NCI-H2196 (cell line): ENCODE data around the gene XDH.
A peak's percentile ranks its signal among the peaks of the same experiment; 100 is the strongest.

Source experiments
- DNase-seq: peaks from one replicate; lab custom pipeline; 2025; ENCODE audit not compliant: unreplicated experiment; lab: John Stamatoyannopoulos, UW

XDH gene

GRCh38 chr2:31414601-31415241, at the start of gene XDH:
Gene XDH (minus strand): TSS chr2:31414742. CDS start chr2:31414666, 76 bp downstream.
- peak; percentile 63 for DNase-seq

GRCh38 chr2:31457651-31458050, 43.1 kb upstream of the XDH start:
- no peak for DNase-seq

GRCh38 chr2:31446848-31447247, 32.3 kb upstream of the XDH start:
- no peak for DNase-seq

GRCh38 chr2:31442376-31442775, 27.8 kb upstream of the XDH start:
- DNase-seq: no peak

- DNase-seq: no peak
Measured at GRCh38 chr2:31440764-31441163, 26.2 kb upstream of the XDH start.

GRCh38 chr2:31434911-31435310, 20.4 kb upstream of the XDH start:
- DNase-seq: peak; percentile 19

- no peak for DNase-seq
Measured at GRCh38 chr2:31433541-31433940, 19.0 kb upstream of the XDH start.

GRCh38 chr2:31430439-31431165, 16.1 kb upstream of the XDH start:
- DNase-seq: no peak

- peak; percentile 34 for DNase-seq
Measured at GRCh38 chr2:31429759-31430438, 15.4 kb upstream of the XDH start.

GRCh38 chr2:31429040-31429439, 14.5 kb upstream of the XDH start:
- DNase-seq: no peak

- no peak for DNase-seq
Measured at GRCh38 chr2:31428001-31428418, 13.5 kb upstream of the XDH start.

- no peak for DNase-seq
Measured at GRCh38 chr2:31426096-31426495, 11.6 kb upstream of the XDH start.

- no peak for DNase-seq
Measured at GRCh38 chr2:31421634-31422033, 7.1 kb upstream of the XDH start.

GRCh38 chr2:31420936-31421335, 6.4 kb upstream of the XDH start:
- no peak for DNase-seq

GRCh38 chr2:31419386-31419785, 4.8 kb upstream of the XDH start:
- DNase-seq: no peak

GRCh38 chr2:31415421-31415820, 879 bp upstream of the XDH start:
- DNase-seq: no peak

GRCh38 chr2:31413862-31414550, 536 bp downstream of the XDH start:
- DNase-seq: no peak

- no peak for DNase-seq
Measured at GRCh38 chr2:31413025-31413424, 1.5 kb downstream of the XDH start.

GRCh38 chr2:31411771-31412170, 2.8 kb downstream of the XDH start:
- no peak for DNase-seq

- no peak for DNase-seq
Measured at GRCh38 chr2:31406593-31407385, 7.8 kb downstream of the XDH start.

GRCh38 chr2:31404827-31405226, 9.7 kb downstream of the XDH start:
- DNase-seq: no peak
